Activated T-helper 2 cell treated with anti-CD3 and anti-CD28 coated beads, Interferon-gamma antibody, Interleukin-2, Interleukin-4, amounts not matched to agents 10 μg/mL and 5 μg/mL and 100 μg/mL, durations not matched to agents 14 hours and 24 hours and 36 hours (primary cell): ENCODE data around the gene SESTD1. TPM values are rescaled to one million over a fixed set of nuclear protein-coding genes. Genes with fewer than 3 reads are reported as not detected.

ENCODE experiments used
- DNase-seq: peaks from one replicate; pipeline ENCODE4 v3.0.0; 2021; ENCODE audit warnings: low spot score
- H3K27ac Mint-ChIP-seq: one replicate; pipeline ENCODE4 v1.8.0; 2021; ENCODE audit warnings: mixed read lengths
- H3K27me3 Mint-ChIP-seq: one replicate; pipeline ENCODE4 v1.8.0; 2021; ENCODE audit warnings: low read depth, mixed read lengths
- H3K36me3 Mint-ChIP-seq: one replicate; pipeline ENCODE4 v1.8.0; 2021; ENCODE audit warnings: low read depth, mixed read lengths
- H3K4me1 Mint-ChIP-seq: one replicate; pipeline ENCODE4 v1.8.0; 2021; ENCODE audit warnings: low read depth, mixed read lengths
- H3K4me3 Mint-ChIP-seq: one replicate; pipeline ENCODE4 v1.8.0; 2021; ENCODE audit warnings: low read depth, mild to moderate bottlenecking, moderate library complexity, mixed read lengths
- H3K9me3 Mint-ChIP-seq: one replicate; pipeline ENCODE4 v1.8.0; 2021; ENCODE audit warnings: mixed read lengths
- intact Hi-C: fragments of 100-400 bp; cut with micrococcal nuclease; formaldehyde crosslinking; loops from one replicate; pipeline ENCODE4 v1.15.1; 2023
- total RNA-seq: library from RNA; stranded (reverse); gene quantifications from 2 replicates; pipeline ENCODE4 v1.2.3, GENCODE V29; 2022

The SESTD1 gene
- total RNA-seq, 1 donor from 2014 or later, result 9.8 TPM

DNA sequence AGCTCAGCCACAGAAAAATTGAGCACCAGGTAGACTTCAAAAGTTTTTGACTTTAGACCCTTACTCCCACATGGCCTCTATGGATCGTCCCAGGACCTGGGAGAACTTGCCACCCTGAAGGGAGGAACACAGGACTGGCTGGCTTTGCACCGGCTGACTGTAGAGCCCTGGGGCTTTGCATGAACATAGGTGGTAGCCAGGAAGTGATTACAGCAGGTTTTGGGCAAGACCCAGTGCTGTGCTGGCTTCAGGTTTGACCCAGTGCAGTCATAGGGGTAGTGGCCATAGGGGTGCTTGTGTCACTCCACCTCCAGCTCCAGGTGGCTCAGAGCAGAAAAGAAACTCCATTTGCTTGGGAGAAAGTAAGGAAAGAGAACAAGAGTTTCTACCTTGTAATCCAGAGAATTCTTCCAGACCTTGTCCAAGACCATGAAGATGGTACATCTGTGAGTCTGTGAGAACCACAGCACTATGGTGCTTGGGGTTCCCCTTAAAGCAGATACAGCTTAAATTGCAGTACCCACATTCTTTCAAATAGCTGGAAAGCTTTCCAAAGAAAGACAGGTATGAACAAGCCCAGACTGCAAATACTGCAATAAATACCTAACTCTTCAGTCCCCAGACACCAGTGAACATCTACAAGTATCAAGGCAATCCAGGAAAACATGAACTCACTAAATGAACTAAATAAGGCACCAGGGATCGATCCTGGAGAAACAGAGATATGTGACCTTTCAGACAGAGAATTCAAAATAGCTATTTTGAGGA is 13.0 kb upstream of the SESTD1 start:
- Mint-ChIP-seq H3K4me1 (peaks cover 6% of the 10 kb centered on the region), H3K36me3 (no peaks in the 10 kb centered on the region), H3K27ac (no peak overlapping the region), H3K27me3 (peaks cover 31% of the 10 kb centered on the region), H3K9me3 (no peaks in the 10 kb centered on the region), H3K4me3 (no peak overlapping the region)
- DNase-seq, result no peak
- intact Hi-C loops, result no loop called here

DNA sequence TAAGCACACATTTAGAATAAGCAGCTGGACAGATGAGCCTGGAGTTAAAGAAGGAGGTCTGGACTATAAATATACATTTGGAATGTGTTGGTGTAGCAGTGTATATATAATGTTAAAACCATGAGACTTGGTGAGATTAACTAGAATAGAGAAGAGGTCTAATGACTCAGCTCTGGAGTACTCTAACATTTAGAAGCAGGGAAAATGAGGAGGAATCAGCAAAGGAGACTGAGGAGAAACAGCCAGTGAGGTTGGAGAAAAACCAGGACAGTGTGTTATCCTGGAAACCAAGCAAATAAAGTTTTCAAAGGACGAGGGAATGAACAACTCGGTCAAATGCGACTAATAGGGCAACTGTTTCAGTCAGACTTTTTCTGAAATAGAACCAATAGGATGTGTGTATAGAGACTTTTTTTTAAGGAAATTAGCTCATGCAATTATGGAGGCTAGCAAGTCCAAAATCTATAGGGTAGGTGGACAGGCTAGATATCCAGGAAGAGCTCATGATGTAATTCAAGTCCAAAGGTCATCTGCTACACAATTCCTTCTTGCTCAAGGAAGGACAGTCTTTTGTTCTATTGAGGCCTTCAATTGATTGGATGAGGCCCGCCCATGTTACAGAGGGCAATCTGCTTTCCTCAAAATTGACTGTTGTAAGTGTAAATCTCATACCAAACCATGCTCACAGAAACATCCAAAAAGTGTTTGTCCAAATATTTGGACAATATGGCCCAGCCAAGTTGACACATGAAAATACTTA is 10.8 kb upstream of the SESTD1 start:
- H3K4me3 Mint-ChIP-seq, result no peak overlapping the region
- H3K27ac Mint-ChIP-seq, result no peak overlapping the region
- H3K9me3 Mint-ChIP-seq, result no peaks in the 10 kb centered on the region
- peaks cover 6% of the 10 kb centered on the region for H3K4me1 Mint-ChIP-seq
- no peak for DNase-seq
- intact Hi-C loops, result no loop called here
- H3K27me3 Mint-ChIP-seq, result peaks cover 21% of the 10 kb centered on the region
- no peaks in the 10 kb centered on the region for H3K36me3 Mint-ChIP-seq

DNA sequence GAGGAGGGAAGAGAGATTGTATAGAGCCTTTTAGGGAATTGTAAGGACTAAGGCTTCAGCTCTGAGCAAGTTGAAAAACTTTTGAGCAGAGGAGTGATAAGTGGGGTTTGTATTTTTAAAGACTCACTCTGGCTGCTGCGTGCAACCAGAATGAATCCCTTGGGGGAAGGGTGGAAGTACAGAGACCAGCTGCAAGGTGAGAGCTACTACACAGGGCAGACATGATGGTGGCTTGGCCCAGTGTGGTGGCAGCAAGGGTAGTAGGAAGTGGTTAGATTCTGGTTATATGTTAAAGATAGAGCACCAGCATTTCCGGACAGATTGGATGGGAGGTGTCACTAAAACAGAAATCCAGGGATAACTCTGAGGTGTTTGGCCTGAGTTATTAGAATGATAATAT is 10.1 kb upstream of the SESTD1 start:
- Mint-ChIP-seq H3K27ac (no peak overlapping the region), H3K9me3 (no peaks in the 10 kb centered on the region), H3K36me3 (no peaks in the 10 kb centered on the region), H3K4me3 (no peak overlapping the region), H3K4me1 (peaks cover 6% of the 10 kb centered on the region), H3K27me3 (peaks cover 18% of the 10 kb centered on the region)
- intact Hi-C loops, result no loop called here
- DNase-seq, result no peak

DNA sequence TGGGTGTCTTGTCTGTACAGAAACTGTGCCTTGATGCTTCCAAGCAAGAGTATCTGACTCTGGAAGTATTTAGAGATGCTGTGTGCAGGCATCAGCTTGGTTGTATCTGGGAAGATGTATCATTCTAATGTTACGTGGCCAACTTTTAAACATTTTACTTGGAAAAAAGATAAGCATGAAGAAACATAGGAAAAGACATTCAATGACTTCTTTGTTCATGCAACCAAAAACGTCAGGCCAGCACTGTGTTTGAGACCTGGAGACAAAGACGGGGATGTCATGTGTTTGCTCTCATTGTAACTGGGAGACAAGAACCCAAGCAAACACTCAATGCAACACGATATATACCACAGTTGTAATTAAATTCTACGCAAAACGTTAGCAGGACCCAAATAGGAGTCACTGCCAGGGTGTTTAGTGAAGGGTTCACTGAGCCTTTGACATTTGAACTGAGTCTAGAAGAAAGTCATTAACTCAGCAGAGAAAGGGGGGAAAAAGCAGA is 8.9 kb upstream of the SESTD1 start:
- no peaks in the 10 kb centered on the region for H3K36me3 Mint-ChIP-seq

DNA sequence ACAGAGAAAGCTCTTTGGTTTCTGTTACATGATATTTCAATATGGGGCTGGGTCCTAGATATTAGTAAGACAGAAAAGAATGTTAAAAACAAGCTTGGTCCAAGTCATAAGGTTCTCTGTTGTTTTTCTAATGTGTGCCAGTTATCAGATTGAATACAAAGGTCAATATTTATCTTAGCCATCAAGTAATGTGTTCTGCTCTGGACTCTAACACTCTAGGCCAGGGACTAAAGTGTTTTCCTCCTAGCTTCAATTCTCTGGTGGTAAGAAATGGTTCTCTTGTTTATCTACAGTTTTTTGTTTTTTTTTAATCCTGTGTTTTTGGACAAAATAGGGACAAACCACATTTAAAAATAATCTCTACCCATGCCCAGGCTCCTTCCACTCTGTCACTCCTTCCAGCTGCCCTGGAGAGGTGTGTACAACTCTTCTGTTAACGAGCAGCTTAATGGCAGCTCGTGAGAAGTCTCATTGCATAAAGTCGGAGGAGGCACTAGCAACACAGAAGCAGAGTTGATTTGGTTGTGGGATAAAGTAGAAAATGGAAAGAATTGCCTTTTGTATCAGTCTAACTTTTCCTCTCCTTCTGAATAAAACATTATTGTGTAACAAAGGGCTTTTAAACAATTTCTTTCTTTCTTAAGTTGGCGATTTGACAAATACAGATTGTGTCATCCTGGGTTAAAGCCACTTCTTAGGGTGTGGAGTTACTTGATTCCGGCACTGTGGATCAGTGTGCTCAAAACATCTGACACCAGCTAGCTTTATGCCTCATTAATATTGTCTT is 8.0 kb upstream of the SESTD1 start:
- DNase-seq, result no peak
- H3K36me3 Mint-ChIP-seq, result no peaks in the 10 kb centered on the region
- intact Hi-C loops, result no loop called here
- peaks cover 18% of the 10 kb centered on the region for H3K27me3 Mint-ChIP-seq
- H3K27ac Mint-ChIP-seq, result no peak overlapping the region
- no peak overlapping the region for H3K4me3 Mint-ChIP-seq
- no peaks in the 10 kb centered on the region for H3K9me3 Mint-ChIP-seq
- peaks cover 6% of the 10 kb centered on the region for H3K4me1 Mint-ChIP-seq

More for the DNA sequence above, 8.9 kb upstream of the SESTD1 start:
- DNase-seq, result no peak
- peaks cover 6% of the 10 kb centered on the region for H3K4me1 Mint-ChIP-seq
- no peak overlapping the region for H3K27ac Mint-ChIP-seq
- no peaks in the 10 kb centered on the region for H3K9me3 Mint-ChIP-seq
- intact Hi-C loops, result no loop called here
- peaks cover 18% of the 10 kb centered on the region for H3K27me3 Mint-ChIP-seq
- H3K4me3 Mint-ChIP-seq, result no peak overlapping the region

DNA sequence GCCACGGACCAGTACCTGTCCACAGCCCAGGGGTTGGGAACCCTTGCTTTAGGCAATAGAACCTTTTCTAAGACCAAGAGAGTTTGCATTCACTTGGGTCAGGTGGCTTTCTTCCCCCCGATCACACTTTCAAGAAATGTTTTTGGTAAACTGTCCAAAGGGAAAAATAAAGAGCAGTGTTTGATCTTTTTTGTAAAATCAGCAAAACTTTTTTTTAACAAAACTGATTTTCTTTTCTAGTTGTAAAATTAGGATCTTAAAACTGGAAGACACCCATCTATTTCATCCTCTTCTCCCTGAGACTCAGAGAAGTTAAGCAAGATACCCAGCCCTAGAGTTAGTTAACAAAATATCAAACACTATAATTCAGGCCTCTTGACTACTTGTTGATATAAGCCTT is 6.1 kb upstream of the SESTD1 start:
- no peak overlapping the region for H3K4me3 Mint-ChIP-seq
- no peaks in the 10 kb centered on the region for H3K9me3 Mint-ChIP-seq
- H3K27ac Mint-ChIP-seq, result no peak overlapping the region
- H3K27me3 Mint-ChIP-seq, result peaks cover 31% of the 10 kb centered on the region
- no peak for DNase-seq
- intact Hi-C loops, result no loop called here
- H3K4me1 Mint-ChIP-seq, result peaks cover 6% of the 10 kb centered on the region
- H3K36me3 Mint-ChIP-seq, result no peaks in the 10 kb centered on the region

DNA sequence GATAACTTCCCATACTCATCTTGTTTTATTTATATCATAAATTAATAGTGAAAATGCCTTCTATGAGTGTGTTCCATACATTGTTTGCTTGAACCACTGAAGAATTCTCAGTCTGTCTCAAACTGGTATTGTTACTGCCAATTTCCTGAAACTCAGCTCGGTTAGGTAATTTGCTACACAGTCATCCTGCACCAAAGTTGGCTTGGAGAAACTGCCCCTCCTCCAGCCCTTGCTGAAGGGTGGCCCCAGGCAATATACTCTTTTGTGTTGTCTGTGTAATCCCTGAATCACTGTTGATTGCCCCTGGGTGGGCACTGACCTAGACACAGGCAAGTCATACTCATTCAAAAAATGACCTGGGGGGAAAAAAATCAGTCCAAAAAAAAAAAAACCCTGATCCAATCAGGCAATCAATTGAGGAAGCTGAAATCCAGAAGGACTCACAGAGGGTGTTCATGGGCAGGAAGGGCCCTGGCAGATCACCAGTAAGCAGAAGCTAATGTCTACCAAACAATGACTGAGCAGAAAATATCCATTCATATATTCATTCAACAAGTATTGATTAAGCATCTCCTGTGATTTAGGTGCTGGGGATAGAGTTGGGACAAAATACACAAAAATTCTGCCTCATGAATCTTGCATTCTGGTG is 3.8 kb upstream of the SESTD1 start:
- Mint-ChIP-seq H3K36me3 (peaks cover under 1% of the 10 kb centered on the region), H3K27me3 (peaks cover 34% of the 10 kb centered on the region), H3K27ac (no peak overlapping the region), H3K4me1 (peaks cover 10% of the 10 kb centered on the region), H3K4me3 (no peak overlapping the region), H3K9me3 (no peaks in the 10 kb centered on the region)
- DNase-seq, result no peak
- intact Hi-C loops, result loop anchor here (2.0 to 5.0 kb wide), 2 partner anchors 16 to 736 kb away; no protein-coding TSS in a partner anchor

DNA sequence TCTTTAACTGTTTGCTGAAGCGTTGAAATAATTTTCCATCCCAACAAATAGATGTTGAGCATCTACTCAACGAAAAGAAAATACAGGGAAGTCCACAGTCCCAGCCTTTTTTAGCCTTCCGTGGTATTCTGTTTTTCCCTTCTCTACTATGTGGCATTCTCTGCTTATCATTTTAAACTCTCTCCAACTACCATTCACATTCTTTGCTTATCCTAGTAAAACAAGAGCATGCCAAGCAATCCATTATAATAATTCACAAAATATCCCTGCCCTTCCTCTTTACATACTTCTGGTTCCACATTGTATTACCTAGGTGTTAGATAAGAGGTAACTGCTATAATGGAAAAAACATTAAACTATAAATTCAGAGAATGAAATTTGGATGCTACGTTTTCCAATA is 1.6 kb upstream of the SESTD1 start:
- H3K27ac Mint-ChIP-seq, result no peak overlapping the region
- peaks cover 5% of the 10 kb centered on the region for H3K9me3 Mint-ChIP-seq
- peaks cover 30% of the 10 kb centered on the region for H3K27me3 Mint-ChIP-seq
- intact Hi-C loops, result loop anchor here (5.0 kb wide), 1 partner anchor 734 kb away; no protein-coding TSS in a partner anchor
- peaks cover 6% of the 10 kb centered on the region for H3K36me3 Mint-ChIP-seq
- H3K4me1 Mint-ChIP-seq, result peaks cover 18% of the 10 kb centered on the region
- H3K4me3 Mint-ChIP-seq, result peak overlapping the region; percentile 73
- DNase-seq, result no peak

DNA sequence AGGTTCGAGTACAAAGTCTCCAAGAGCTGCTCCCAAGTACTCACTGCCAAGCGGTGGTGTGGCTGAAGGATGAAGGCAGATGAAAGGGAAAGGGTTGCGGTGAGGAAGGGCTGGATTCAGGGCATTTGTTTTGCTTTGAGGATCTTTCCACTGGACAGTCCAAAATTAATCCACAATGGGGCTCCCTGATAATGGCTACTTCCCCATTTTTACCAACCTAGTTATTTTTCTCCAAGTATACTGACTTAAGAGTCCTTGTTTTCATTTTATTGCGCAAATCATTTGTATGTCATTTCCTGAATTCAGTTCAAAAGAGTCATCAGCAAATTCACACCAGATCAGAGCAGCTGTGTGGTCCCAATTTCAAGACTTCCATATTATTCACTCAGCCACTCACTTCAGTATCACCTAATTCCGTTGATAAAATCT is 464 bp upstream of the SESTD1 start:
- peaks cover 6% of the 10 kb centered on the region for H3K9me3 Mint-ChIP-seq
- intact Hi-C loops, result loop anchor here (2.0 to 5.0 kb wide), 2 partner anchors 24 to 733 kb away; no protein-coding TSS in a partner anchor
- H3K36me3 Mint-ChIP-seq, result peaks cover 13% of the 10 kb centered on the region
- H3K4me3 Mint-ChIP-seq, result peak overlapping the region; percentile 73
- H3K27me3 Mint-ChIP-seq, result peaks cover 34% of the 10 kb centered on the region
- peaks cover 18% of the 10 kb centered on the region for H3K4me1 Mint-ChIP-seq
- peak overlapping the region; percentile 59 for H3K27ac Mint-ChIP-seq
- DNase-seq, result no peak

DNA sequence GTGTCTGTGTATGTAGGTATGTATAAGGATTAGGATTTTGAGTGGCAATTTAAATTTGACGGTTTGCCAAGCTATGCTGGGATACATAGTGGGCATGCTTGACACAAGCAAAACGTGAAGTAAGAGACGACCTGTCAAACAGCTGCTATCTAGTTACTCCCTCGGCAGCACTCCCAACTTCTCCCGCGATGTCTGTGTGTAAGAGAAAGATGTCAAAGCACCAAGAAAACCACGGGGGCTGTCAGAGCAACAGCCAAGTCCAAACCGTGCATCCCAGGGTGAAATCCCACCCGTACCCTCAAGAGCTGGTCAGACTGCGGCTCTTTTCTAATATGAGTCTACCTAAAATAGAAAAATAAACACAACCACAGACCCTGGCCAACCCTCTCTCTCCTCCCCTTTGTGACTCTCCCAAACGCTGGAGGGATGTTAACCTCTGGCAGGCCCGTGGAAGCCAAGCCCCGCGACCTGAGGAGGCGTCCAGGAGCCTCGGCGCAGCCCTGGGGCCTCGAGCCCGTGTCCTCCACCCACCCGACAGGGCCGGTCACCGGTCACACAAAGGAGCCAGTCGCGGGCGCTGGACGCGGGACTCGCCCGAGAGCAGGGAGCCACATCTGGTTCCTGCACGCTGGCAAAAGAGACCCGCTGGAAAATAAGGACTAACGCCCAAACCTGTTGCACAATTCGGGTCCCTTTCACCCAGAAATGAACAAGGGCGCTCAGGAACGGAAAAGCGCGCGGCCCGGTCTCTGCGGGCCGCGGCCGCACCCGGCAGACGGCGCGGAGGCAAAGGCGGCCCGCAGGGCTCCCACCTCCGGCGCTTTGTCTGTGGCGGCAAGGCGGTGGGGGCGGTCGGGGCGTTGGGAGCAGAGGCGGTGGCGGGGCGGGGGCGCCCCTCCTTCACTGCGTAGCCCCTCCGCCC is 925 bp downstream of the SESTD1 start:
- Mint-ChIP-seq H3K4me3 (peak overlapping the region; percentile 86), H3K27ac (peak overlapping the region; percentile 74), H3K36me3 (peaks cover 13% of the 10 kb centered on the region), H3K9me3 (peaks cover 6% of the 10 kb centered on the region), H3K27me3 (peaks cover 37% of the 10 kb centered on the region), H3K4me1 (peaks cover 18% of the 10 kb centered on the region)
- intact Hi-C loops, result loop anchor here (2.0 to 5.0 kb wide), 2 partner anchors 23 to 41 kb away; no protein-coding TSS in a partner anchor
- peak; percentile 10 for DNase-seq

DNA sequence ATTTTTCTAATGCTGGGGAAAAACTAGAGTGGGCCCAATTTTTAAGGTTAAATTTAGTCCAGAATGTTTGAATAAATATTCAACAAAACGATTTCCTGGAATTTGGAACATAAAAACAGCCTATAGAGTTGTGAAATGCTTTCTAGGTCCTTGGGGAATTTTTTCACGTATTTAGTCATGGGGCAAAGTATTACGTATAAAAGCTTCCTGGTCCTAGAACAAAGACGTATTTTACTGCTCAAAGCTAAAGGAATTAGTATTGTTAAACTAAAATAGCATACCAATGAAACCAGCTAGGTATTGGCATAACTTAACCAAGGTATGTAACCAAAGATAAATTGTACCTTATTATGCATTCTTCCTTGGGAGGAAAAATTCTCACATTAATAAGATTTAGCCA is 1.6 kb downstream of the SESTD1 start:
- Mint-ChIP-seq H3K4me3 (peak overlapping the region; percentile 86), H3K9me3 (peaks cover 6% of the 10 kb centered on the region), H3K27ac (no peak overlapping the region), H3K27me3 (peaks cover 37% of the 10 kb centered on the region), H3K4me1 (peaks cover 18% of the 10 kb centered on the region), H3K36me3 (peaks cover 13% of the 10 kb centered on the region)
- intact Hi-C loops, result loop anchor here (5.0 kb wide), 1 partner anchor 41 kb away; no protein-coding TSS in a partner anchor
- DNase-seq, result no peak
